Thoracic aorta endothelial cell (primary cell): ENCODE data around the gene NMT1. TPM values are rescaled to one million over a fixed set of nuclear protein-coding genes. Genes with fewer than 3 reads are reported as not detected.

Source experiments
- small RNA-seq: library from RNA; depleted of rRNA; stranded (forward); fragments of <200 nt; gene quantifications from one replicate; pipeline ENCODE3, GENCODE V24; 2012
- total RNA-seq: library from RNA; depleted of rRNA; stranded (reverse); fragments of >200 nt; gene quantifications from 2 replicates; pipeline ENCODE4 v1.2.3, GENCODE V29; 2012

NMT1 gene
- 75.4 and 84.6 TPM in 2 replicates for total RNA-seq

DNA sequence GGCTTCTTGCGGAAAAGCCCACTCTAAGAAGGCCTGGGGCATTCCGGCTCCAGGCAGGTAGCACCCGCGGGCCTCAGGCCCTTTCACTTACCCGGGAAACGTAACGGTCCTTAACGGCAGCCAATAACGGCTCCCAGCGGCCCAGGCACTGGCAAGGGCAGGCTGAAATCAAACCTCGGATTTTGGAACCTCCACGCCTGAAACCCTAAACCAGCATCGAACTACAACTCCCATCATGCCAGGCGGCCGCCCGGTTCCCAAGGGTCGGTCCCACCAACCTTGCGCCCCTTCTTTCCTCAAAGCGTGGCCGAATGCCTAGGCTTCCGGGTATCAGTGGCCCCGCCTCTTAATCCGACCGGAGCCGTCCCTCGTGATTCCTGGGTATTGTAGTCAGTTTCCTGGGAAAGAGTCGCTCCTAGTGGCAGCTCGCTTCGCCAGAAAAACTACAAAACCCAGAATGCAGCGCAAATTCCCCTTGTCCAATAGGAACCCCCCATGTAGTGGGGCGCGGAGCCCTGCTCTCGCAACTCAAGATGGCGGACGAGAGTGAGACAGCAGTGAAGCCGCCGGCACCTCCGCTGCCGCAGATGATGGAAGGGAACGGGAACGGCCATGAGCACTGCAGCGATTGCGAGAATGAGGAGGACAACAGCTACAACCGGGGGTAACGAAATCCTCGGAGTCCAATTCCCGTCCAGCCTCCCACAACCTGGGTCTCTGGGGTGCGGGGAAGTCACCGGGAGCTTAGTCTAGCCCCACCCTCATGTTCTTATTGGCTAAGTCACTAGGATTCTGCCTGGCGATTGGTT lies at the start of gene NMT1:
TSS of gene NMT1 (plus strand) at position 521 of the 809 bp plus-strand sequence. CDS start at position 534, 13 bp downstream.

DNA sequence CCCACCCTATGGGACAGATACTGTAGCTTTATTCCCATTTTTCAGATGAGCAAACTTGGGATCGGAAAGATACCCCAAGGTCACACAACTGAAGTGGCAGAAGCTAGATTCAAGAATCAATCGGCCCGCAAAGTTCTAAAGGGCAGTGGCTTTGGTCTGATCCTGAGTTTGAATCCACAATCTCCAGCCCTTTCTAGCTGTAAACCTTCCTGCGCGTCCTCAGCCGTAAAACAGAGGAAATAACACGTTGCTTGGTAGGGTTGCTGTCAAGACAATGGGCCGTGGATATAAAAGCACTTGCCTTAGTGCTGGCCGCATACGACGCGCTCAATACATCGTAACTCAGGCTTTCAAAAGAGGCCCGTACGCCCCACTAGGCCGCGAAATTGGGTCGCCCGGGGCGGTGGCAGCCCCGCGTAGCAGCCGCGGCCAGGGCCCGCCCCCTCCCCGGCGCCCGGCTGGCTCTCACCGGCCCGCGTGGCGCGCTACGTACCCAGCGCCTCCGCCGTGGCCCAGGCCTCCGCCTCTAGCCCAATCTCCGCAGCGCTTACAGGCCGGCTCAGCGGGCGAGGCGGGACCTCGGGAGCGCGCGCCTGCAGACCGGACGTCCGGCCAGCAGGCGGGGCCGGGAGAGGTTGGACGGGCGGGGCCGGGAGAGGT lies 9.9 kb upstream of the NMT1 start, which contains the start of gene DCAKD:
TSS of gene DCAKD (minus strand) at position 573 of the 660 bp plus-strand sequence. CDS start 16,747 bp downstream, outside the sequence.

DNA sequence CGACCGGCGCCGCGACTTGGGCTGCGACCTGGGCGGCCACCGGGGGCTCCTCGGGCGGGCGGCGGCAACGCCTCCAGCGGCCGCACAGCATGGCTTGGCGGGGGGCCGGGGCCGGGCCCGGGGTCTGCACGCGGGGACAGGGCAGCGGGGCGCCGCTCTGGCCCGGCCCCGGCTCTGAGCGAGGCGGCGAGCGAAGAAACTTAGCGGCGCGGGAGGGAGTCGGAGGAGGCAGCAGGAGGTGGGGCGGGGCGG lies 71.1 kb downstream of the NMT1 start, which contains the start of gene PLCD3:
TSS of gene PLCD3 (minus strand) at position 196 of the 252 bp plus-strand sequence. CDS start at position 91, 105 bp downstream.

DNA sequence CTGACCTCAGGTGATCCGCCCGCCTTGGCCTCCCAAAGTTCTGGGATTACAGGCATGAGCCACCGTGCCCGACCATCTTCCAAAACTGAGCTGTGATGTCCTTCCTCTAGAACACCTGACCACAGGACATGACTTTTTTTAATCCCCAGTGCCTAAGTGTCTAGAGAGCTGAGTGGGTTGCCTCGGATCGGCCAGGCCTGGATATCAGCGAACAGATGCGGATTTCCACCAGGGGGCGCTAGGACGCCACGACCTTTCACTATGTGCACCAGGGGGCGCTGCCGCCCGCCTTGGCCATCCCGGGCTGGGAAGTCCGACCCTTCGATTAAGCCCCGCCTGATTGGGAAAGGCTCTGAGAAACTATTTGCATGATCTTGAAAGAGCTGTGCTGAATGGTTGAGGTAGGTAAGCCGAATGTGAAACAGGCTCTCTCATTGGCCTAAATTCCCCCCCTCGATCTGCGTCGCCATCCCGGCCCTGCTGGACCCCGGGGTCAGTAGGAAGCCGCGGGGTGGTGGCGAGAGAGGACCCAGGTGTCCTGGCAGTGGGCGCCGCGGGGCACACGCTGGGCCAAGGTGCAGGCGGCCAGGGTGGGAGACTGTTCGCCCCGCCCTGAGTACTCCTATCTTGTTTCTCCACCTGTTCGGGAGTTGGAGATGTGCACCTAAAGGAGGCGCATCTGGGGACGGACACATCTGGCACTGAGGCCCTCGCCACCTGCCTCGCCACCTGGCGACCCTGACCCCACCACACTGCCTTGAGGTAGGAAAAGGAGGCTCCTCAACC lies 74.3 kb downstream of the NMT1 start, which contains the start of gene ACBD4:
TSS of gene ACBD4 (plus strand) at position 496 of the 786 bp plus-strand sequence. CDS start 458 bp downstream, outside the sequence.

DNA sequence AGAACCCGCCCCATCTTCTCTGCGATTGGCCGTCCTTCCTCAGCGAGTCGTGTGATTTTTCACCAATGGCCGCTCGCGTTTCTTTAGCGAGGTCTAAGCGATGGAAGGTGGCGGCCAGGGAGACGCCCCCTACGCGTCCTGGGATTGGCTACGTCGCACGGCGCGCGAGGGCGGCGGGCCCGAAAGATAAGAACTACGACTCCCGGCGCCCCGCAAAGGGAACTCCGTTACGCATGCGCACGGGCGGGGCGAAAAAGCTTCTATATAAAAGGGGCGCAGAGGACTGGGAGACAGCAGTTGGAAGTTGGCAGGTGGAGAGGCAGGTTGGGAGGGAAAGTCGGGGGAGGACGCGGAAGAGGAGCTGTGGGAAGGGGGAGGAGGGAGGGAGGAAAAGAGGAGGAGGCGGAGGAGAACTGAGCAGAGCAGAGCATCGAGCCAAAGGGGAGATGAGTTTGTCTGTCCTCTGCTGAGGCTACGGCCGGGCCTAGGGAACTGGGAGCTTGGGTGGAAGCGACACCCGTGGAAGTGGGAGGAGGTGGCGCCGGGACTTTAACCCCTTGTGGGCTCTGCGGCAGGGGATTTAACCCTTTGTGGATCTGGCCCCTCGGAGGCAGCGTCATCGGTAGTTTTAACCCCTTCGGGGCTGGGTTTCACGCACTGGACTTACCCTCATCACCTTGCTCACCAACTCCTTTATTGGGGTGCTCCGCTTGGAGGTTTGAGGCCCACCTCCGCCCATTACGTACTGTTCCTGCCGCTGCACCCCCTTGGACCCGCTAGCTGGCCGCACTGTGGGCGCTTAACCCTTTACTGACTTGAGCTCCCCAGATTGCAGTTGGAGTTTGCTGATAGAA lies 87.3 kb downstream of the NMT1 start, which contains the start of gene HEXIM1:
TSS of gene HEXIM1 (plus strand) at position 293 of the 854 bp plus-strand sequence. CDS start 716 bp downstream, outside the sequence.

Small RNA genes within 50 kb of the gene (small RNA-seq; reads per million reads assigned to genes)
- gene MIR6784: not detected
- gene RF00019: not detected

Other genes starting within 250 kb of the NMT1 start
- gene GJC1, start 231.0 kb upstream of the NMT1 start, total RNA-seq: 10.2 and 15.7 TPM in 2 replicates
- not detected in 2 replicates for gene HIGD1B, start 213.4 kb upstream of the NMT1 start, total RNA-seq
- gene EFTUD2, start 161.9 kb upstream of the NMT1 start, total RNA-seq: 201 and 220 TPM in 2 replicates
- 0.14 and 0.27 TPM in 2 replicates for gene GFAP, start 145.8 kb upstream of the NMT1 start, total RNA-seq
- 12.0 and 22.3 TPM in 2 replicates for gene KIF18B, start 113.5 kb upstream of the NMT1 start, total RNA-seq
- gene C1QL1, start 93.0 kb upstream of the NMT1 start, total RNA-seq: 0.13 TPM in 1 of 2 replicates, not detected in the other
- gene DCAKD, start 9.7 kb upstream of the NMT1 start, total RNA-seq: 29.0 and 29.1 TPM in 2 replicates
- gene PLCD3, start 71.2 kb downstream of the NMT1 start, total RNA-seq: 27.7 and 31.0 TPM in 2 replicates
- 2.7 and 6.7 TPM in 2 replicates for gene ACBD4, start 74.4 kb downstream of the NMT1 start, total RNA-seq
- 10.4 and 10.8 TPM in 2 replicates for gene HEXIM1, start 87.2 kb downstream of the NMT1 start, total RNA-seq
- gene HEXIM2, start 100.6 kb downstream of the NMT1 start, total RNA-seq: 3.1 and 3.6 TPM in 2 replicates
- 0.93 and 1.1 TPM in 2 replicates for gene FMNL1, start 160.6 kb downstream of the NMT1 start, total RNA-seq
- not detected in 2 replicates for gene SPATA32, start 200.8 kb downstream of the NMT1 start, total RNA-seq